GM23338 (cell line): ENCODE measurements around the gene CLCN6. TPM values are rescaled to one million over a fixed set of nuclear protein-coding genes. Genes with fewer than 3 reads are reported as not detected.

Experiments used
- ATAC-seq: fragments of 200-7000 bp; cut with Tn5 transposase; 3 replicates; pipeline ENCODE4 v1.9.1; 2020
- DNase-seq: peaks from one replicate; pipeline ENCODE4 v3.0.0-alpha.2; 2015; ENCODE audit warnings: low spot score
- H2AFZ ChIP-seq: fragments of 200-600 bp; sonication (generic); 2 replicates; pipeline ENCODE4 v1.8.0; 2016; ENCODE audit warnings: antibody characterized with exemption, mild to moderate bottlenecking, moderate library complexity
- H3F3A ChIP-seq: fragments of 200-600 bp; sonication (generic); replicated peaks from 2 replicates; pipeline ENCODE4 v1.8.0; 2017; ENCODE audit warnings: antibody characterized with exemption, mixed run types, low read depth
- H3K27ac ChIP-seq: fragments of 200-600 bp; sonication (generic); 2 replicates; pipeline ENCODE4 v1.6.1; 2016; ENCODE audit warnings: low read depth
- H3K27me3 ChIP-seq: fragments of 200-600 bp; sonication (generic); 2 replicates; pipeline ENCODE4 v1.8.0; 2016; ENCODE audit warnings: mild to moderate bottlenecking, mixed run types, moderate library complexity; ENCODE audit not compliant: insufficient read depth
- H3K36me3 ChIP-seq: fragments of 200-600 bp; sonication (generic); 2 replicates; pipeline ENCODE4 v1.8.0; 2016; ENCODE audit warnings: mild to moderate bottlenecking; ENCODE audit not compliant: insufficient read depth
- H3K4me1 ChIP-seq: fragments of 200-600 bp; sonication (generic); 2 replicates; pipeline ENCODE4 v1.8.0; 2016; ENCODE audit warnings: mild to moderate bottlenecking, moderate library complexity; ENCODE audit not compliant: insufficient read depth
- H3K4me2 ChIP-seq: fragments of 200-600 bp; sonication (generic); 2 replicates; pipeline ENCODE4 v1.7.1; 2017; ENCODE audit warnings: mixed run types
- H3K4me3 ChIP-seq: fragments of 200-600 bp; sonication (generic); 2 replicates; pipeline ENCODE4 v1.6.1; 2016; ENCODE audit warnings: mixed run types
- H3K79me2 ChIP-seq: fragments of 200-600 bp; sonication (generic); replicated peaks from 2 replicates; pipeline ENCODE4 v1.8.0; 2017; ENCODE audit warnings: mild to moderate bottlenecking; ENCODE audit not compliant: insufficient read depth
- H3K9me2 ChIP-seq: fragments of 200-600 bp; sonication (generic); 2 replicates; pipeline ENCODE4 v1.8.0; 2017; ENCODE audit not compliant: insufficient read depth
- H4K20me1 ChIP-seq: fragments of 200-600 bp; sonication (generic); replicated peaks from 2 replicates; pipeline ENCODE4 v1.8.0; 2017; ENCODE audit warnings: mild to moderate bottlenecking; ENCODE audit not compliant: insufficient read depth
- H3K27ac Mint-ChIP-seq: 2 replicates; pipeline ENCODE4 v1.8.0; 2020; ENCODE audit warnings: inconsistent platforms, mild to moderate bottlenecking, moderate library complexity, mixed read lengths
- H3K27me3 Mint-ChIP-seq: 3 replicates; pipeline ENCODE4 v1.8.0; 2022; ENCODE audit warnings: low read depth, mild to moderate bottlenecking, moderate library complexity, mixed read lengths, inconsistent platforms; ENCODE audit not compliant: insufficient read depth, poor library complexity
- H3K36me3 Mint-ChIP-seq: 3 replicates; pipeline ENCODE4 v1.8.0; 2021; ENCODE audit warnings: low read depth, mild to moderate bottlenecking, inconsistent platforms, moderate library complexity, mixed read lengths
- H3K4me1 Mint-ChIP-seq: 3 replicates; pipeline ENCODE4 v1.8.0; 2020; ENCODE audit warnings: mild to moderate bottlenecking, inconsistent platforms, mixed read lengths
- H3K4me3 Mint-ChIP-seq: 3 replicates; pipeline ENCODE4 v1.8.0; 2021; ENCODE audit warnings: moderate library complexity, mild to moderate bottlenecking, inconsistent platforms, mixed read lengths
- H3K9me3 Mint-ChIP-seq: 3 replicates; pipeline ENCODE4 v1.8.0; 2020; ENCODE audit warnings: moderate library complexity, mild to moderate bottlenecking, inconsistent platforms, mixed read lengths
- ETS1 ChIP-seq: IDR thresholded peaks from 2 replicates; pipeline ENCODE4 v1.6.1; 2016; ENCODE audit warnings: antibody characterized with exemption
- EZH2phosphoT487 ChIP-seq: fragments of 200-600 bp; sonication (generic); IDR thresholded peaks from one replicate; pipeline ENCODE4 v1.8.1; 2018; ENCODE audit warnings: antibody characterized with exemption; ENCODE audit not compliant: unreplicated experiment
- JUNB ChIP-seq: IDR thresholded peaks from one replicate; pipeline ENCODE4 v1.6.1; 2016; ENCODE audit warnings: antibody characterized with exemption; ENCODE audit not compliant: unreplicated experiment
- NANOG ChIP-seq: IDR thresholded peaks from 2 replicates; pipeline ENCODE4 v1.6.1; 2016; ENCODE audit warnings: antibody characterized with exemption, borderline replicate concordance
- POLR2AphosphoS5 ChIP-seq: IDR thresholded peaks from 2 replicates; pipeline ENCODE4 v1.6.1; 2016; ENCODE audit warnings: antibody characterized with exemption, low read depth
- REST ChIP-seq: IDR thresholded peaks from one replicate; pipeline ENCODE4 v1.6.1; 2018; ENCODE audit warnings: antibody characterized with exemption; ENCODE audit not compliant: unreplicated experiment
- ZNF114 ChIP-seq: fragments of 250-450 bp; sonication (Bioruptor Pico); IDR thresholded peaks from 2 replicates; pipeline ENCODE4 v1.5.0; 2020; ENCODE audit warnings: mild to moderate bottlenecking, moderate library complexity
- polyA plus RNA-seq: library from polyadenylated mRNA; unstranded; fragments of >200 nt; fragmentation: Nextera tagmentation; extraction: Ambion mirVana; gene quantifications from 2 replicates; pipeline ENCODE4 v1.2.1, GENCODE V29; 2016
- total RNA-seq: library from RNA; depleted of rRNA; stranded (reverse); fragments of >200 nt; shearing (Covaris generic); gene quantifications from 2 replicates; pipeline ENCODE4 v1.2.3, GENCODE V29; 2014
- TF ChIP-seq, protein P1 (sequence below), 2 experiments: fragments of 200-600 bp in 1 of 2; sonication (generic) in 1 of 2; conservative IDR thresholded peaks; 2 replicates each; pipeline versions ENCODE4 v1.5.1 to v1.6.1; 2016 to 2017; ENCODE audit warnings: antibody characterized with exemption in 2 of 2, low read depth in 2 of 2, mild to moderate bottlenecking in 2 of 2, moderate library complexity in 1 of 2

CLCN6 gene
- total and polyA plus RNA-seq, 2 experiments from 2014 or later = 16.0 to 22.6 TPM

DNA sequence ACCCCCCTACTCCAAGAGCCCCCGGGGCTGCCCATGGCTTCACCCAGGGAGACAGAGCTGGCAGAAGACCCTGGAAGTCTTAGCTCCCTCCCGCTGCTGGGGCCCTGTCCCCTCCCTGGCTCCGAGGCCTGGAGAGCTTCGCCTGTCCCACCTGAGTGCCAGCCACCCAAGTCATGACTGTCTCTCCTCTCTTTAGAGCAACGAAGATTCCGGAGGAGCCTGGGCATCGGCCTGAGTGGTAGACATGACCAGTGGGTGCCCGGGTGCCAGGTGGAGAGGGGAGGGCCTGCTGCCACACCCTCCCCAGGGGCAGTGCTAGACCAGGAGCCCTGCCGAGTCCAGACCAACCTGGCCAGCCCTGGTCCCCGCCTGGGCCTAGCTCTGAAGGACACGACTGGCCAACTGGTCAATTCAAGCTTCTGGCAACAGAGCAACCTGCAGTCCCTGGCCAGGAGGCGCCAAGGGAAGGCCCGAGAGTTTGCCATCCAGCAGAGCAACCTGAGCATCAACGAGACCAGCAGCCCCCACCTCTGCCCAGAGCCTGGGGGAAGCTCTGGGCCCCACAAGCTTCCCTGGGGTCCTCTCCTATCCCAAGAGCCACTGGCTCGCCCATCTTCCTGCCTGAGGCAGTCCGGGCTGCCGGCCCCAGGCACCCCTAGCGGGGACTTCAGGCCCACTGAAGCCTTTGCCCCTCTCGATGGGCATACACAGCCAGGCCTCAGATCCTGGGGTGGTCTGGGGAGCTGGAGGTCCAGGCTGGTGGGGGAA is 40.1 kb upstream of the CLCN6 start:
- Mint-ChIP-seq H3K27ac (no peak overlapping the region), H3K4me3 (no peak overlapping the region), H3K27me3 (peaks cover 31% of the 10 kb centered on the region), H3K4me1 (peaks cover 14% of the 10 kb centered on the region), H3K9me3 (peaks cover 3% of the 10 kb centered on the region; the same call in 1 of the 3 replicates), H3K36me3 (no peaks in the 10 kb centered on the region)
- no peaks in the 10 kb centered on the region for H3K36me3 ChIP-seq
- H3K27me3 ChIP-seq = peaks cover 18% of the 10 kb centered on the region
- no peak overlapping the region for H3K27ac ChIP-seq
- no peak overlapping the region for H3K4me3 ChIP-seq
- H3F3A ChIP-seq = peaks cover 5% of the 10 kb centered on the region; the same call in 1 of the 2 replicates
- H3K4me2 ChIP-seq = no peak overlapping the region
- no peak overlapping the region for H2AFZ ChIP-seq
- H3K79me2 ChIP-seq = no peaks in the 10 kb centered on the region
- peaks cover 5% of the 10 kb centered on the region; the same call in 1 of the 2 replicates for H3K4me1 ChIP-seq
- DNase-seq (no peak), ATAC-seq (no peak)
- H4K20me1 ChIP-seq = no peaks in the 10 kb centered on the region
- H3K9me2 ChIP-seq = no peaks in the 10 kb centered on the region
- TF ChIP-seq REST = no peak

GRCh38 chr1:11766429-11766776 is 39.6 kb upstream of the CLCN6 start:
- Mint-ChIP-seq H3K27me3 (peaks cover 26% of the 10 kb centered on the region), H3K4me1 (peaks cover 14% of the 10 kb centered on the region), H3K36me3 (no peaks in the 10 kb centered on the region), H3K4me3 (no peak overlapping the region), H3K9me3 (no peaks in the 10 kb centered on the region; the same call in 2 of the 3 replicates), H3K27ac (no peak overlapping the region)
- peaks cover 5% of the 10 kb centered on the region; the same call in 1 of the 2 replicates for H3F3A ChIP-seq
- H3K9me2 ChIP-seq = no peaks in the 10 kb centered on the region
- H3K36me3 ChIP-seq = no peaks in the 10 kb centered on the region
- no peak overlapping the region for H3K4me2 ChIP-seq
- no peak overlapping the region for H3K4me3 ChIP-seq
- H3K79me2 ChIP-seq = no peaks in the 10 kb centered on the region
- DNase-seq (no peak), ATAC-seq (no peak)
- no peak overlapping the region for H2AFZ ChIP-seq
- peaks cover 13% of the 10 kb centered on the region for H3K27me3 ChIP-seq
- no peaks in the 10 kb centered on the region for H4K20me1 ChIP-seq
- peaks cover 5% of the 10 kb centered on the region; the same call in 1 of the 2 replicates for H3K4me1 ChIP-seq
- H3K27ac ChIP-seq = no peak overlapping the region
- TF ChIP-seq, protein P1, sequence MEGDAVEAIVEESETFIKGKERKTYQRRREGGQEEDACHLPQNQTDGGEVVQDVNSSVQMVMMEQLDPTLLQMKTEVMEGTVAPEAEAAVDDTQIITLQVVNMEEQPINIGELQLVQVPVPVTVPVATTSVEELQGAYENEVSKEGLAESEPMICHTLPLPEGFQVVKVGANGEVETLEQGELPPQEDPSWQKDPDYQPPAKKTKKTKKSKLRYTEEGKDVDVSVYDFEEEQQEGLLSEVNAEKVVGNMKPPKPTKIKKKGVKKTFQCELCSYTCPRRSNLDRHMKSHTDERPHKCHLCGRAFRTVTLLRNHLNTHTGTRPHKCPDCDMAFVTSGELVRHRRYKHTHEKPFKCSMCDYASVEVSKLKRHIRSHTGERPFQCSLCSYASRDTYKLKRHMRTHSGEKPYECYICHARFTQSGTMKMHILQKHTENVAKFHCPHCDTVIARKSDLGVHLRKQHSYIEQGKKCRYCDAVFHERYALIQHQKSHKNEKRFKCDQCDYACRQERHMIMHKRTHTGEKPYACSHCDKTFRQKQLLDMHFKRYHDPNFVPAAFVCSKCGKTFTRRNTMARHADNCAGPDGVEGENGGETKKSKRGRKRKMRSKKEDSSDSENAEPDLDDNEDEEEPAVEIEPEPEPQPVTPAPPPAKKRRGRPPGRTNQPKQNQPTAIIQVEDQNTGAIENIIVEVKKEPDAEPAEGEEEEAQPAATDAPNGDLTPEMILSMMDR (conservative IDR thresholded peaks at IDR 0.05; ENCODE audit: low read depth in 2 of 2) = no peak
- TF ChIP-seq REST = no peak
- no peak for TF ChIP-seq EZH2phosphoT487
- no peak for TF ChIP-seq ETS1
- no peak for TF ChIP-seq JUNB
- TF ChIP-seq ZNF114 (CRISPR knock-in tag) = no peak
- TF ChIP-seq NANOG = no peak
- TF ChIP-seq POLR2AphosphoS5 = no peak
